Calu3 (cell line): ENCODE measurements around the gene PRAMEF18. TPM values are rescaled to one million over a fixed set of nuclear protein-coding genes. Genes with fewer than 3 reads are reported as not detected.
"Not testable (repeated sequence)": the region's sequence is repeated elsewhere in the genome, so short reads cannot be mapped to it uniquely, and the experiment has no call there.

Experiments used
- BruUV-seq: library from RNA; stranded (reverse); fragments of 400-500 nt; replicated peaks from 2 replicates; lab custom pipeline; 2021; lab: Mats Ljungman, UMichigan
- CTCF ChIA-PET: fragments of 300-600 bp; sonication (Branson Sonifier 250); formaldehyde crosslinking; loops from one replicate; lab custom pipeline; 2022; ENCODE audit warnings: antibody characterized with exemption; lab: Charles Lee
- DNase-seq: peaks from one replicate; pipeline ENCODE4 v3.0.0; 2022
- H3K27ac Mint-ChIP-seq: one replicate; pipeline ENCODE4 v1.8.0; 2022; ENCODE audit warnings: mixed read lengths; ENCODE audit not compliant: unreplicated experiment
- H3K27me3 Mint-ChIP-seq: one replicate; pipeline ENCODE4 v1.8.0; 2022; ENCODE audit warnings: mixed read lengths; ENCODE audit not compliant: unreplicated experiment
- H3K36me3 Mint-ChIP-seq: one replicate; pipeline ENCODE4 v1.8.0; 2022; ENCODE audit warnings: mild to moderate bottlenecking, moderate library complexity, mixed read lengths; ENCODE audit not compliant: insufficient read depth, unreplicated experiment
- H3K4me1 Mint-ChIP-seq: one replicate; pipeline ENCODE4 v1.8.0; 2022; ENCODE audit warnings: mild to moderate bottlenecking, low read depth, mixed read lengths; ENCODE audit not compliant: unreplicated experiment
- H3K4me3 Mint-ChIP-seq: one replicate; pipeline ENCODE4 v1.8.0; 2022; ENCODE audit warnings: mild to moderate bottlenecking, low read depth, moderate library complexity, mixed read lengths; ENCODE audit not compliant: unreplicated experiment
- H3K9me3 Mint-ChIP-seq: one replicate; pipeline ENCODE4 v1.8.0; 2022; ENCODE audit warnings: low read depth, mixed read lengths; ENCODE audit not compliant: unreplicated experiment
- intact Hi-C: fragments of 100-400 bp; cut with micrococcal nuclease; formaldehyde crosslinking; loops from one replicate; pipeline ENCODE4 v1.10.0; 2022; ENCODE audit not compliant: unreplicated experiment
- total RNA-seq: library from RNA; stranded (reverse); gene quantifications from 2 replicates; pipeline ENCODE4 v1.2.3, GENCODE V29; 2022
- TF ChIP-seq, protein P1 (sequence below): fragments of 200-600 bp; IDR thresholded peaks from one replicate; pipeline ENCODE4 v1.8.0; 2022; ENCODE audit warnings: antibody characterized with exemption; ENCODE audit not compliant: unreplicated experiment

Gene PRAMEF18
- total RNA-seq, 1 experiment from 2014 or later = not detected

GRCh38 chr1:13234057-13234456 lies 8.1 kb upstream of the PRAMEF18 start:
- H3K4me3 Mint-ChIP-seq, H3K9me3 Mint-ChIP-seq, DNase-seq, H3K27me3 Mint-ChIP-seq, H3K4me1 Mint-ChIP-seq, BruUV-seq, H3K36me3 Mint-ChIP-seq, CTCF ChIA-PET, intact Hi-C loops, H3K27ac Mint-ChIP-seq: not testable (repeated sequence)

DNA sequence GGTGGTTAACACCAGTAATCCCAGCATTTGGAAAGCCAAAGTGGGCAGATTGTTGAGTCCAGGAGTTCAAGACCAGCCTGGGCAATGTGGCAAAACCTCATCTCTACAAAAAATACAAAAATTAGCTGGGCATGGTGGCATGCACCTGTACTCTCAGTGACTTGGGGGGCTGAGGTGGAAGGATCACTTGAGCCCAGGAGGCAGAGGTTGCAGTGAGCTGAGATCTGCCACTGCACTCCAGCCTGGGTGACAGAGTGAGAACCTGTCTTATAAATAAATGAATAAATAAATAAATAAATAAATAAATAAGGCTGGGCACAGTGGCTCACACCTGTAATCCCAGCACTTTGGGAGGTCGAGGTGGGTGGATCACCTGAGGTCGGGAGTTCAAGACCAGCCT lies 6.1 kb upstream of the PRAMEF18 start:
- CTCF ChIA-PET, DNase-seq, H3K27me3 Mint-ChIP-seq, intact Hi-C loops, H3K4me3 Mint-ChIP-seq, H3K27ac Mint-ChIP-seq, BruUV-seq, H3K36me3 Mint-ChIP-seq, H3K4me1 Mint-ChIP-seq, H3K9me3 Mint-ChIP-seq: not testable (repeated sequence)

DNA sequence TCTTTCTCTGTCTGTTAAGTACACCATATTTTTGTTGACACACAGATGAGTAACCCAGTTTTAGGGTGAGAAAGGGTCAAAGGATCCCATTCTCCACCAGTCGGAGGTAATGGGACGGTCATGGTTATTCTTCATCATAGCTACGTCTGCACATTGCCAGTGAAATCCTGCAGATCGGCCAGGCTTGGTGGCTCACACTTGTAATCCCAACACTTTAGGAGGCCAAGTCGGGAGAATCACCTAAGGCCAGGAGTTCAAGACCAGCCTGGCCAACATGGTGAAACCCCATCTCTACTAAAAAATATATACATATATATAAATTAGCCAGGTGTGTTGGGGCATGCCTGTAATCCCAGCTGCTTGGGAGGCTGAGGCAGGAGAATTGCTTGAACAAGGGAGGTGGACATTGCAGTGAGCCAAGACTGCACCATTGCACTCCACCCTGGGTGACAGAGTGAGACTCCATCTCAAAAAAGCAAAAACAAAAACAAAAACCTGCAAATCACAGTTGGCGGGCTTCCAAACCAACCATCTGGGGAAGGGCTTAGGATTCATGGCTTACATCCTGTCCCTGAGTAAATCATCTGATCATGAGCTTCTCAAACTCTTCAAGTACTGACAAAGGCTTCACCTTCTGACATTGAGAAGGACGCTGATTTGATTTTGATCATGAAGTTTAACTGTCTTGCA lies 5.3 kb upstream of the PRAMEF18 start:
- intact Hi-C loops, CTCF ChIA-PET, BruUV-seq, H3K27me3 Mint-ChIP-seq, H3K36me3 Mint-ChIP-seq, H3K9me3 Mint-ChIP-seq, H3K27ac Mint-ChIP-seq, DNase-seq, H3K4me1 Mint-ChIP-seq, H3K4me3 Mint-ChIP-seq: not testable (repeated sequence)

DNA sequence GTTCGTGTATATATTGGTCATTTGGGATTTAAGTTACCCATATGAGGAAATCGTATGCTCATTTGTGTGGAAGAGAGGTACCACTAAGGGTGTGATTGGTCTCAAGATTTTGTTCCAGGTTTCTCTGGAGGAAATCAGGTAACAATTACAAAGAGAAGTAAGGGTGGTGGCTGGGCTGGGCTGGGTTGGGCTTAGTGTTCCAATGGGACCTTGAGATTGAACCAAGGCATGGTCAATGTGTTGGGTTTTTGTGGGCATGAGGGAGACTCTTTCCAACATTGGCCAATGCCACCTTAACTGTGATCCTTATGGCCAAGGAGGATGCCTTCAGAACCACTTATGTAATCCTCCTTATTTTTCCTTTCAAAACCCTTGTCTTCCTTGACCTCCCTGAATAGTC lies 4.6 kb upstream of the PRAMEF18 start:
- H3K27ac Mint-ChIP-seq, intact Hi-C loops, BruUV-seq, H3K4me3 Mint-ChIP-seq, H3K27me3 Mint-ChIP-seq, H3K4me1 Mint-ChIP-seq, DNase-seq, CTCF ChIA-PET, H3K9me3 Mint-ChIP-seq, H3K36me3 Mint-ChIP-seq: not testable (repeated sequence)

DNA sequence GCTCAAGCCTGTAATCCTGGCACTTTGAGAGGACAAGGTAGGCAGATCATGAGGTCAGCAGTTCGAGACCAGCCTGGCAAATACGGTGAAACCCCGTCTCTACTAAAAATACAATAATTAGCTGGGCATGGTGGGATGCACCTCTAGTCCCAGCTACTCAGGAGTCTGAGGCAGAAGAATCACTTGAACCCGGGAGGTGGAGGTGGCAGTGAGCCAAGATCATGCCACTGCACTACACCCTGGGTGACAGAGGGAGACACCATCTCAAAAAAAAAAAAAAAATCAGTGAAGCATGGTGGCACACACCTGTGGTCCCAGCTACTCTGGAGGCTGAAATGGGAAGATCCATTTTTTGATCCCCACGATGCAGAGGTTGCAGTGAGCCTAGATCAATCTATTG lies 4.1 kb upstream of the PRAMEF18 start:
- DNase-seq, BruUV-seq, H3K9me3 Mint-ChIP-seq, intact Hi-C loops, H3K27ac Mint-ChIP-seq, CTCF ChIA-PET, H3K4me3 Mint-ChIP-seq, H3K4me1 Mint-ChIP-seq, H3K27me3 Mint-ChIP-seq, H3K36me3 Mint-ChIP-seq: not testable (repeated sequence)

- no peak overlapping the region for H3K27ac Mint-ChIP-seq
- intact Hi-C loops = no loop called here
- CTCF ChIA-PET = no interaction called here
- peaks cover 8% of the 10 kb centered on the region for H3K27me3 Mint-ChIP-seq
- no peak overlapping the region for H3K4me3 Mint-ChIP-seq
- no TSS peak for BruUV-seq
- H3K4me1 Mint-ChIP-seq = no peaks in the 10 kb centered on the region
- no peaks in the 10 kb centered on the region for H3K36me3 Mint-ChIP-seq
- H3K9me3 Mint-ChIP-seq = no peaks in the 10 kb centered on the region
- DNase-seq = peak; percentile 35
- TF ChIP-seq, protein P1, sequence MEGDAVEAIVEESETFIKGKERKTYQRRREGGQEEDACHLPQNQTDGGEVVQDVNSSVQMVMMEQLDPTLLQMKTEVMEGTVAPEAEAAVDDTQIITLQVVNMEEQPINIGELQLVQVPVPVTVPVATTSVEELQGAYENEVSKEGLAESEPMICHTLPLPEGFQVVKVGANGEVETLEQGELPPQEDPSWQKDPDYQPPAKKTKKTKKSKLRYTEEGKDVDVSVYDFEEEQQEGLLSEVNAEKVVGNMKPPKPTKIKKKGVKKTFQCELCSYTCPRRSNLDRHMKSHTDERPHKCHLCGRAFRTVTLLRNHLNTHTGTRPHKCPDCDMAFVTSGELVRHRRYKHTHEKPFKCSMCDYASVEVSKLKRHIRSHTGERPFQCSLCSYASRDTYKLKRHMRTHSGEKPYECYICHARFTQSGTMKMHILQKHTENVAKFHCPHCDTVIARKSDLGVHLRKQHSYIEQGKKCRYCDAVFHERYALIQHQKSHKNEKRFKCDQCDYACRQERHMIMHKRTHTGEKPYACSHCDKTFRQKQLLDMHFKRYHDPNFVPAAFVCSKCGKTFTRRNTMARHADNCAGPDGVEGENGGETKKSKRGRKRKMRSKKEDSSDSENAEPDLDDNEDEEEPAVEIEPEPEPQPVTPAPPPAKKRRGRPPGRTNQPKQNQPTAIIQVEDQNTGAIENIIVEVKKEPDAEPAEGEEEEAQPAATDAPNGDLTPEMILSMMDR = peak; percentile 27
Measured at GRCh38 chr1:13228343-13228781, 2.4 kb upstream of the PRAMEF18 start.

GRCh38 chr1:13227271-13228055 lies 1.5 kb upstream of the PRAMEF18 start:
- H3K27me3 Mint-ChIP-seq, intact Hi-C loops, H3K4me3 Mint-ChIP-seq, DNase-seq, CTCF ChIA-PET, H3K9me3 Mint-ChIP-seq, H3K27ac Mint-ChIP-seq, BruUV-seq, H3K36me3 Mint-ChIP-seq, H3K4me1 Mint-ChIP-seq: not testable (repeated sequence)
